ENCODE results near the gene SSC5D. TPM values are rescaled to one million over a fixed set of nuclear protein-coding genes. Genes with fewer than 3 reads are reported as not detected.

The SSC5D gene
- total RNA-seq, 2 experiments from 2014 or later: 0.67 to 0.70 TPM

GRCh38 chr19:55441692-55442321, 46.4 kb upstream of the SSC5D start:
- ATAC-seq (peak; percentile 46), DNase-seq (no peak)
- Mint-ChIP-seq H3K4me3 (no peak overlapping the region), H3K9me3 (no peaks in the 10 kb centered on the region), H3K27ac (no peak overlapping the region), H3K4me1 (ENCODE audit: low read depth) (peaks cover 14% of the 10 kb centered on the region), H3K27me3 (peaks cover 64% of the 10 kb centered on the region), H3K36me3 (ENCODE audit: low read depth) (no peaks in the 10 kb centered on the region)
- POLR2A ChIA-PET: interaction anchor here (1.2 kb wide), 1 partner anchor 52 kb away, joined by 3 read pairs; no protein-coding TSS in a partner anchor
- TF ChIP-seq, protein P1, sequence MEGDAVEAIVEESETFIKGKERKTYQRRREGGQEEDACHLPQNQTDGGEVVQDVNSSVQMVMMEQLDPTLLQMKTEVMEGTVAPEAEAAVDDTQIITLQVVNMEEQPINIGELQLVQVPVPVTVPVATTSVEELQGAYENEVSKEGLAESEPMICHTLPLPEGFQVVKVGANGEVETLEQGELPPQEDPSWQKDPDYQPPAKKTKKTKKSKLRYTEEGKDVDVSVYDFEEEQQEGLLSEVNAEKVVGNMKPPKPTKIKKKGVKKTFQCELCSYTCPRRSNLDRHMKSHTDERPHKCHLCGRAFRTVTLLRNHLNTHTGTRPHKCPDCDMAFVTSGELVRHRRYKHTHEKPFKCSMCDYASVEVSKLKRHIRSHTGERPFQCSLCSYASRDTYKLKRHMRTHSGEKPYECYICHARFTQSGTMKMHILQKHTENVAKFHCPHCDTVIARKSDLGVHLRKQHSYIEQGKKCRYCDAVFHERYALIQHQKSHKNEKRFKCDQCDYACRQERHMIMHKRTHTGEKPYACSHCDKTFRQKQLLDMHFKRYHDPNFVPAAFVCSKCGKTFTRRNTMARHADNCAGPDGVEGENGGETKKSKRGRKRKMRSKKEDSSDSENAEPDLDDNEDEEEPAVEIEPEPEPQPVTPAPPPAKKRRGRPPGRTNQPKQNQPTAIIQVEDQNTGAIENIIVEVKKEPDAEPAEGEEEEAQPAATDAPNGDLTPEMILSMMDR (IDR thresholded peaks at IDR 0.05): no peak
- intact Hi-C loops (cut with micrococcal nuclease): no loop called here
- CTCF ChIA-PET: no interaction called here

DNA sequence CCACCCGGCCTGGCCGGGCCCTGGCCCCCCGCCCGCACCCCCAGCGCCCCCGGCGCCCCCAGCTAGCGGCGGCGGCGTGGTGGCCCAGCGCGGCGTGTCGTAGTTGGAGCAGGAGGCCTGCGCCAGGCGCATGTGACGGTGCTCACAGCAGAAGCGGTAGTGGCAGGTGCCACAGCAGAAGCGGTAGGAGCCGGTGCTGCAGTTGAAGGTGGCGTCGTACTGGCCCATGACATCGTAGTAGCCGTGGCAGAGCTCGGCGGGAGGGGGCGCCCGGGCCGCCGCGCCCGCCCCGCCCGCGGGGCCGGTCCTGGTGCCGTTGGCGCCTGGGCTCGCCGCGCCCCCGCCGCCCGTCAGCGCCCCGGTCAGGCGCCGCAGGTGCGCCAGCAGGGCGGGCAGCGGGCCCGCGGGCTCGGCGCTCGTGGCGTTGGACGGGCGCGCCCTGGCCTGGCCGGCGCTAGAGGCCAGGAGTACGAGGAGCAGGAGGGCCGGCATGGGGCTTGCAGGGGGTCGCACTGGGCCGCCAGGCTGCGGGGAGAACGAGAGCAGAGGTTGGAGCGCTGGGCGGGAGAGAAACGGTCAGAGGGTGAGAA, 45.8 kb upstream of the SSC5D start:
- ATAC-seq (peak; percentile 28), DNase-seq (no peak)
- Mint-ChIP-seq H3K4me1 (ENCODE audit: low read depth) (peaks cover 14% of the 10 kb centered on the region), H3K4me3 (no peak overlapping the region), H3K9me3 (no peaks in the 10 kb centered on the region), H3K36me3 (ENCODE audit: low read depth) (no peaks in the 10 kb centered on the region), H3K27ac (no peak overlapping the region), H3K27me3 (peaks cover 57% of the 10 kb centered on the region)
- TF ChIP-seq, protein P1 (IDR thresholded peaks at IDR 0.05): no peak
- POLR2A ChIA-PET: interaction anchor here (0.6 to 1.2 kb wide), 2 partner anchors 30 to 53 kb away, joined by 3 read pairs; no protein-coding TSS in a partner anchor
- intact Hi-C loops (cut with micrococcal nuclease): no loop called here
- CTCF ChIA-PET: no interaction called here

GRCh38 chr19:55443045-55443823, 45.0 kb upstream of the SSC5D start, which contains the start of gene SHISA7:
Gene SHISA7, minus strand, starts transcription at chr19:55443300. Its CDS starts 437 bp downstream, at chr19:55442863.
- no peak within 1 kb of the TSS for H3K4me3 Mint-ChIP-seq
- H3K27me3 Mint-ChIP-seq: peaks cover 57% of the 10 kb centered on the region

DNA sequence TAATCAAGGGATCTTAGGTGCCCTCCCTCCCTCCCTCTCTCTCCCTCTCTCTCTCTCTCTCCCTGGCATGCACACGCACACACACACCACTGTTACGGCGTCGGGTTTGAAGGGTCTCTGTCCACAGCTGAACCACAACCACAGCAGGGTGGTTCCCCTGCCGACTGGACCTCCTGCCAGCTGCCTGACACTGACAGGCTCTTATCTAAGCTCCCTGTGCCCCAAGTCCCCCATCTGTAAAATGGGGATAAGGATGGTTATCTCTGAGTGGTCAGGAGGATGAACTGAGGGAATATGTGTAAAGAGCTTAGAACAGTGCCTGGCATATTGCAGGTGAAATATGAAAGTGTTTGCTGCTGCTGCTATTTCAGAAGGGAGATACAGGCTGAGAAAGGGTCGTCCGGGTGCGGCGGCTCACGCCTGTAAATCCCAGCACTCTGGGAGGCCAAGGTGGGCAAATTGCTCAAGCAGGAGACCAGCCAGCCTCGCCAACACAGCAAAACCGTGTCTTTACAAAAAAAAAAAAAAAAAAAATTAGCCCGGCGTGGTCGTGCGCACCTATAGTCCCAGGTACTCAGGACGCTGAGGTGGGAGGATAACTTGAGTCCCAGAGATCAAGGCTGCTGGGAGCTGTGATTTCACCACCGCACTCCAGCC, 44.3 kb upstream of the SSC5D start:
- H3K27ac Mint-ChIP-seq: no peak overlapping the region
- peaks cover 52% of the 10 kb centered on the region for H3K27me3 Mint-ChIP-seq
- ChIA-PET POLR2A (interaction anchor here (1.3 kb wide), 2 partner anchors 24 to 32 kb away, joined by 3 read pairs; no protein-coding TSS in a partner anchor), CTCF (interaction anchor here (1.0 kb wide), 1 partner anchor 60 kb away, joined by 3 read pairs; no protein-coding TSS in a partner anchor)
- no peak overlapping the region for H3K4me3 Mint-ChIP-seq
- peaks cover 14% of the 10 kb centered on the region for H3K4me1 Mint-ChIP-seq (ENCODE audit: low read depth)
- ATAC-seq (no peak), DNase-seq (no peak)
- intact Hi-C loops (cut with micrococcal nuclease): no loop called here
- no peaks in the 10 kb centered on the region for H3K9me3 Mint-ChIP-seq
- no peaks in the 10 kb centered on the region for H3K36me3 Mint-ChIP-seq (ENCODE audit: low read depth)
- TF ChIP-seq, protein P1 (IDR thresholded peaks at IDR 0.05): no peak

More at GRCh38 chr19:55443045-55443823, 45.0 kb upstream of the SSC5D start, which contains the start of gene SHISA7:
- Mint-ChIP-seq H3K9me3 (no peaks in the 10 kb centered on the region), H3K4me1 (ENCODE audit: low read depth) (peaks cover 14% of the 10 kb centered on the region), H3K27ac (no peak within 1 kb of the TSS), H3K36me3 (ENCODE audit: low read depth) (no peaks in the 10 kb centered on the region)
- intact Hi-C loops (cut with micrococcal nuclease): no loop called here
- CTCF ChIA-PET: no interaction called here
- TF ChIP-seq, protein P1 (IDR thresholded peaks at IDR 0.05): no peak
- no peak for ATAC-seq
- POLR2A ChIA-PET: interaction anchor here (0.6 to 1.3 kb wide), 2 partner anchors 25 to 30 kb away, joined by 3 read pairs; no protein-coding TSS in a partner anchor
- no peak for DNase-seq

Data from activated CD8-positive, alpha-beta T cell treated with anti-CD3 and anti-CD28 coated beads for 36 hours (primary cell).